ENCODE data around the gene ZBTB5. TPM values are rescaled to one million over a fixed set of nuclear protein-coding genes. Genes with fewer than 3 reads are reported as not detected.

The ZBTB5 gene
- total RNA-seq, 1 donor from 2014 or later = 11.3 TPM

- no peaks in the 10 kb centered on the region for H3K27me3 Mint-ChIP-seq (ENCODE audit: low read depth, unreplicated experiment)
- Histone ChIP-seq H3K27ac (ENCODE audit: low read depth, low read length) (peak overlapping the region; percentile 96), H3K79me2 (ENCODE audit: insufficient read depth, low read length) (peaks cover 54% of the 10 kb centered on the region)
These were observed 1.2 kb downstream of the ZBTB5 start for GRCh38 chr9:37464006-37464405.

GRCh38 chr9:37456817-37457216 is 8.4 kb downstream of the ZBTB5 start:
- H3K4me3 Mint-ChIP-seq (ENCODE audit: unreplicated experiment) = no peak overlapping the region
- no peak overlapping the region for H3K27ac Mint-ChIP-seq (ENCODE audit: unreplicated experiment)
- no peak for FAIRE-seq

More at GRCh38 chr9:37464006-37464405, 1.2 kb downstream of the ZBTB5 start:
- peak overlapping the region; percentile 84 for H3K4me3 ChIP-seq (ENCODE audit: insufficient read depth, low read depth, low read length)
- DNase-seq (ENCODE audit: low read depth) = no peak
- Mint-ChIP-seq H3K27ac (ENCODE audit: unreplicated experiment) (peak overlapping the region; percentile 95), H3K4me3 (ENCODE audit: unreplicated experiment) (peak overlapping the region; percentile 99), H3K4me1 (ENCODE audit: low read depth, unreplicated experiment) (peaks cover 8% of the 10 kb centered on the region), H3K9me3 (ENCODE audit: unreplicated experiment) (no peaks in the 10 kb centered on the region), H3K36me3 (ENCODE audit: low read depth, unreplicated experiment) (peaks cover 5% of the 10 kb centered on the region)
- peak overlapping the region; percentile 87 for H3K4me2 ChIP-seq (ENCODE audit: low read length)
- FAIRE-seq = no peak
- peaks cover 38% of the 10 kb centered on the region for H4K20me1 ChIP-seq (ENCODE audit: insufficient read depth, low read length)
- no peaks in the 10 kb centered on the region for H3K36me3 ChIP-seq (ENCODE audit: insufficient read depth, low read length)
- no peaks in the 10 kb centered on the region for H3K9me3 ChIP-seq (ENCODE audit: insufficient read depth, low read depth, low read length)
- peak overlapping the region; percentile 90 for H3K9ac ChIP-seq (ENCODE audit: low read length)
- no peaks in the 10 kb centered on the region for H3K27me3 ChIP-seq (ENCODE audit: insufficient read depth, low read length)
- TF ChIP-seq EZH2 (IDR thresholded peaks at IDR 0.05; ENCODE audit: insufficient read depth, low read length) = no peak
- TF ChIP-seq CTCF (IDR thresholded peaks at IDR 0.05; ENCODE audit: insufficient read depth, low read depth, low read length) = no peak
- H3K4me1 ChIP-seq (ENCODE audit: insufficient read depth, low read length) = peaks cover 20% of the 10 kb centered on the region
- H2AFZ ChIP-seq (ENCODE audit: low read depth, low read length) = no peak overlapping the region

More at GRCh38 chr9:37456817-37457216, 8.4 kb downstream of the ZBTB5 start:
- no peaks in the 10 kb centered on the region for H3K36me3 ChIP-seq (ENCODE audit: insufficient read depth, low read length)
- Mint-ChIP-seq H3K9me3 (ENCODE audit: unreplicated experiment) (no peaks in the 10 kb centered on the region), H3K36me3 (ENCODE audit: low read depth, unreplicated experiment) (peaks cover 13% of the 10 kb centered on the region), H3K27me3 (ENCODE audit: low read depth, unreplicated experiment) (no peaks in the 10 kb centered on the region), H3K4me1 (ENCODE audit: low read depth, unreplicated experiment) (peaks cover 7% of the 10 kb centered on the region)
- no peak for DNase-seq (ENCODE audit: low read depth)
- no peak overlapping the region for H3K27ac ChIP-seq (ENCODE audit: low read depth, low read length)
- TF ChIP-seq CTCF (IDR thresholded peaks at IDR 0.05; ENCODE audit: insufficient read depth, low read depth, low read length) (no peak), EZH2 (IDR thresholded peaks at IDR 0.05; ENCODE audit: insufficient read depth, low read length) (no peak)
- no peak overlapping the region for H3K4me3 ChIP-seq (ENCODE audit: insufficient read depth, low read depth, low read length)
- no peaks in the 10 kb centered on the region for H3K4me1 ChIP-seq (ENCODE audit: insufficient read depth, low read length)
- no peak overlapping the region for H2AFZ ChIP-seq (ENCODE audit: low read depth, low read length)
- H3K4me2 ChIP-seq (ENCODE audit: low read length) = no peak overlapping the region
- H3K9me3 ChIP-seq (ENCODE audit: insufficient read depth, low read depth, low read length) = no peaks in the 10 kb centered on the region
- H3K27me3 ChIP-seq (ENCODE audit: insufficient read depth, low read length) = no peaks in the 10 kb centered on the region
- H3K79me2 ChIP-seq (ENCODE audit: insufficient read depth, low read length) = peaks cover 96% of the 10 kb centered on the region
- no peak overlapping the region for H3K9ac ChIP-seq (ENCODE audit: low read length)
- H4K20me1 ChIP-seq (ENCODE audit: insufficient read depth, low read length) = peaks cover 81% of the 10 kb centered on the region

Data from astrocyte (in vitro differentiated cells and primary cell).